Thyroid gland (tissue), 4 donors: ENCODE data around the gene NAALADL2. TPM values are rescaled to one million over a fixed set of nuclear protein-coding genes. Genes with fewer than 3 reads are reported as not detected.

Experiments
- DNase-seq, 2 donors: peaks; one replicate each; pipeline ENCODE4 v3.0.0-alpha.2; 2019
- H3K27ac ChIP-seq, 3 donors: fragments of 200-600 bp; sonication (generic); 1 replicate in 2 of 3; 2 replicates in 1 of 3; pipeline ENCODE4 v1.5.1; 2016 to 2019; ENCODE audit warnings: mild to moderate bottlenecking in 1 of 3, moderate library complexity in 1 of 3
- H3K27me3 ChIP-seq: fragments of 200-600 bp; sonication (generic); one replicate; pipeline ENCODE4 v1.5.1; 2019
- H3K36me3 ChIP-seq, 2 donors: fragments of 200-600 bp; sonication (generic); one replicate each; pipeline ENCODE4 v1.5.1; 2016 to 2019
- H3K4me1 ChIP-seq, 2 donors: fragments of 200-600 bp; sonication (generic); one replicate each; pipeline ENCODE4 v1.5.1; 2017 to 2019
- H3K4me3 ChIP-seq, 3 donors: fragments of 200-600 bp; sonication (generic); replicated peaks in 1 of 3; 1 replicate in 2 of 3; 2 replicates in 1 of 3; pipeline ENCODE4 v1.5.1; 2016; ENCODE audit warnings: mild to moderate bottlenecking in 1 of 3
- H3K9me3 ChIP-seq: fragments of 200-600 bp; sonication (generic); one replicate; pipeline ENCODE4 v1.5.1; 2017
- POLR2A ChIP-seq, 2 donors: fragments of 450-650 bp; IDR thresholded peaks; one replicate each; pipeline ENCODE4 v1.6.1; 2017; ENCODE audit warnings: antibody characterized with exemption in 2 of 2, mild to moderate bottlenecking in 2 of 2, moderate library complexity in 1 of 2
- WGBS, 2 donors: methylation state at CpG; one replicate each; pipeline ENCODE4 v1.1.5; 2017; 5-methylcytosine and 5-hydroxymethylcytosine counted together
- intact Hi-C: fragments of 100-400 bp; cut with DNase I; formaldehyde crosslinking; loops from one replicate; pipeline ENCODE4 v1.15.1; 2023
- total RNA-seq, 4 donors: library from RNA; depleted of rRNA; stranded (reverse); fragments of >200 nt; gene quantifications; one replicate each; pipeline ENCODE4 v1.2.3, GENCODE V29; 2016
- TF ChIP-seq, protein P1 (sequence below), 6 experiments: fragments of 200-600 bp in 3 of 6; fragments of 450-650 bp in 3 of 6; sonication (generic) in 3 of 6; IDR thresholded peaks; one replicate each; pipeline ENCODE4 v1.5.1; 2016 to 2019; ENCODE audit warnings: antibody characterized with exemption in 6 of 6, mild to moderate bottlenecking in 2 of 6, inconsistent platforms in 1 of 6, moderate library complexity in 1 of 6

The NAALADL2 gene
- total RNA-seq, 4 donors from 2014 or later = 7.6 to 14.7 (median 9.0) TPM

DNA sequence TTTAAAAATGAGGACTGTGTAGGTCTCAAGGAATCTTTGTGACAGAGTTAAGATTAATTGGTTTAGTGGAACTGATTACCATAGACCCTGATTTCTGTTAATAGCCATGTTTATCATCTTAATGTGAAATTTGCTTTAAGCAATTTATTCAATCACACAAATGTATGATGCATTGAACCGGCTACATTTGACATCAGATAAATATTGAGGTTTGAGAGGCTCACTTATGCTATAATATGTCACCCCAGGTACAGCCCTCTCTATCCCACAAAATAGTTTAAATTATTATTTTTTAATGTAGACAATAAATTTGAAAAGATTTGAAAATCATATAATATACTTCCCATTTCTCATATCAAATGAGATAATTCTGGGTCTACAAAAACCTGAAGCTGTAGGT, 413.3 kb downstream of the NAALADL2 start:
- Histone ChIP-seq H3K36me3 (no peaks in the 10 kb centered on the region), H3K9me3 (no peaks in the 10 kb centered on the region), H3K4me1 (no peaks in the 10 kb centered on the region), H3K4me3 (no peak overlapping the region), H3K27ac (no peak overlapping the region), H3K27me3 (no peaks in the 10 kb centered on the region)
- WGBS, 2 donors = 97 to 100% methylated on average over 1 of the region's 1 CpG
- TF ChIP-seq, protein P1, sequence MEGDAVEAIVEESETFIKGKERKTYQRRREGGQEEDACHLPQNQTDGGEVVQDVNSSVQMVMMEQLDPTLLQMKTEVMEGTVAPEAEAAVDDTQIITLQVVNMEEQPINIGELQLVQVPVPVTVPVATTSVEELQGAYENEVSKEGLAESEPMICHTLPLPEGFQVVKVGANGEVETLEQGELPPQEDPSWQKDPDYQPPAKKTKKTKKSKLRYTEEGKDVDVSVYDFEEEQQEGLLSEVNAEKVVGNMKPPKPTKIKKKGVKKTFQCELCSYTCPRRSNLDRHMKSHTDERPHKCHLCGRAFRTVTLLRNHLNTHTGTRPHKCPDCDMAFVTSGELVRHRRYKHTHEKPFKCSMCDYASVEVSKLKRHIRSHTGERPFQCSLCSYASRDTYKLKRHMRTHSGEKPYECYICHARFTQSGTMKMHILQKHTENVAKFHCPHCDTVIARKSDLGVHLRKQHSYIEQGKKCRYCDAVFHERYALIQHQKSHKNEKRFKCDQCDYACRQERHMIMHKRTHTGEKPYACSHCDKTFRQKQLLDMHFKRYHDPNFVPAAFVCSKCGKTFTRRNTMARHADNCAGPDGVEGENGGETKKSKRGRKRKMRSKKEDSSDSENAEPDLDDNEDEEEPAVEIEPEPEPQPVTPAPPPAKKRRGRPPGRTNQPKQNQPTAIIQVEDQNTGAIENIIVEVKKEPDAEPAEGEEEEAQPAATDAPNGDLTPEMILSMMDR (IDR thresholded peaks at IDR 0.05) = no peak
- TF ChIP-seq POLR2A (IDR thresholded peaks at IDR 0.05) = no peak
- intact Hi-C loops = no loop called here
- no peak for DNase-seq

DNA sequence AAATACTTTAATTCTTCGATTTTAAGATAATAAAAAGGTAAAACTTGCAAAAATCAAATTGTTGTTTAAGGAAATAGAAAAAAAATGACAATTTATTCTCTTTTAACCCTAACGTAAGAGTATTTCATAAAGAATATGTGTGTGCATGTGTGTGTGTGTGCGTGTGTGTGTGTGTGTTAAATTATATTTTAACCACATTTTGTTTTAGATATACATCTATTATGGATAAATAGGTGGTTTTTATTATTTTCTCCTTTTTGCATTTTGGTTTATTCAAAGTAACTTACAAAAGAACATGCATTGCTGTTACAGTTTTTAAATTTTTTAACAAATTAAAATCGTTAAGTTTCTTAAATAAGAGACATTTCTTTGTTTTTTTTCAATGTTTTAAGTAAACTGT, 414.4 kb downstream of the NAALADL2 start:
- Histone ChIP-seq H3K4me3 (no peak overlapping the region), H3K9me3 (no peaks in the 10 kb centered on the region), H3K27ac (no peak overlapping the region), H3K4me1 (no peaks in the 10 kb centered on the region), H3K36me3 (no peaks in the 10 kb centered on the region), H3K27me3 (no peaks in the 10 kb centered on the region)
- TF ChIP-seq, protein P1 (IDR thresholded peaks at IDR 0.05) = no peak
- DNase-seq = no peak
- 90 to 94% methylated on average over 4 of the region's 4 CpGs for WGBS, 2 donors
- intact Hi-C loops = no loop called here

DNA sequence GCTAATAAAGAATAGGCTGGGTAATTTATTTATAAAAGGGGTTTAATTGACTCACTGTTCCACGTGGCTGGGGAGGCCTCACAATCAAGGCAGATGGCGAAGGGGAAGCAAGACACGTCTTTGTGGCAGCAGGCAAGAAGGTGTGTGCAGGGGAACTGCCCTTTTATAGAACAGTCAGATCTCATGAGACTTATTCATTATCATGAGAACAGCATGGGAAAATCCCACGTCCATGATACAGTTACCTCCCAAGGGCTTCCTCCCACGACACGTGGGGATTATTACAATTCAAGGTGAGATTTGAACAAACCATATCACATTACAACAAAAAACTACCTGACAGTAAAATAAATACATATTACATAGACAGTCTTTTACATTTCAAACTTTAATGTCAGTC, 414.9 kb downstream of the NAALADL2 start:
- DNase-seq = no peak
- no peaks in the 10 kb centered on the region for H3K9me3 ChIP-seq
- H3K27me3 ChIP-seq = no peaks in the 10 kb centered on the region
- H3K36me3 ChIP-seq = no peaks in the 10 kb centered on the region
- H3K4me3 ChIP-seq = no peak overlapping the region
- no peak for TF ChIP-seq POLR2A (IDR thresholded peaks at IDR 0.05)
- TF ChIP-seq, protein P1 (IDR thresholded peaks at IDR 0.05) = no peak
- H3K27ac ChIP-seq = no peak overlapping the region
- WGBS, 2 donors = 88% methylated on average over 6 of the region's 6 CpGs
- intact Hi-C loops = no loop called here
- H3K4me1 ChIP-seq = no peaks in the 10 kb centered on the region

DNA sequence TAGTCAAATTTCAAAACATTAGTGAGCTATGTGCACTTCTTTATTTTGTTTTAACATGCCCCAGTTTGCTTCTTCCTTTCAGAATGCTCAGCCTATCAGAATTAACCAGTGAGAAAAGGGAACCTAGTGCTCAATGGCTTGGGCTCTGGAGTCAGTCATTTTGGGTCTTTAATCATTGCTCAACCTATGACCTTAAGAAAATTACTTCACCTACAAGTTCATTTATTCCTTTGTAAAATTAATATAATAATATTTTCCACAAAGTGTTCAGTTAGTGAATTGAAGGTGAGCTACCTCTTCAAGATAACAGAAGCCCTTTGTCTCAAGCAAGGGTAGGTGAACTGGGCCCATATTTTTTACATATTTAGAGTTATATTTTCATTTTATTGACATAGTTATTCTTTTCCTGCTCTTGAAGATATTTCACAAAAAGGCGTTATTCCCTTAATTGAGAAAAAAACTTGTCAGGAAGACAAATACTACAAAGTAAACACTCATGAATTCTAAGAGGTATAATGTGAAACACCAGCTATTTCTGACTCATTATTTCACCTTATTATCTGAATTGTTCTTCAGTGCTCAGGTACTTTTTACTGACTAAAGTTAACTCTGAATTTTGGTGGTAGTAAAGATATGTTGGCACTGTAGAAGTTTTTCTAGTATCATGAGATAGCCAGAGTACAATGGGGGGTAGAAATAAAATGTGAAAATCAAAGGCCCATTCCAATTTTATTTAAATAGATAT, 415.5 kb downstream of the NAALADL2 start:
- no peak for TF ChIP-seq POLR2A (IDR thresholded peaks at IDR 0.05)
- TF ChIP-seq, protein P1 (IDR thresholded peaks at IDR 0.05) = no peak
- WGBS, 2 donors = 75 to 90% methylated on average over 1 of the region's 1 CpG

DNA sequence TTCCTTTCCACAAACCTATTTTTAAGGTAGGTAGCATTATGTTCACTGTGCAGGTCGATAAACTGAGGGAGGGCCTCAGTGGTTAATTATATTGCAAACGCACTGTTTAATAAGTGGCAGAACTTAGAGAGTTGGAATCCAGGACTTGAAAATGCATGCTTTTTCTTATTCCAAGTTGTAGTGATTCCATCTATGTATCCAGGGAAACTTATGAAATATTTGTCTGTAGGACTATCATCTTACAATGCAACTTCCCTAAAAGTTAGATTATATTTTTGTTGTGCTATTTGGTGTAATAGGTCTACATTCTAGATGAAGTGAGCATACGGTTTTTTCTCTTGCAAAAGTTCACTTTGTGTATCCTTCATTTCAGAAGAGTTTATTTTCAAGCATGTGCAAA, 419.5 kb downstream of the NAALADL2 start:
- no peak for TF ChIP-seq POLR2A (IDR thresholded peaks at IDR 0.05)
- TF ChIP-seq, protein P1 (IDR thresholded peaks at IDR 0.05) = no peak
- Histone ChIP-seq H3K9me3 (no peaks in the 10 kb centered on the region), H3K27ac (no peak overlapping the region), H3K4me3 (no peak overlapping the region), H3K36me3 (no peaks in the 10 kb centered on the region), H3K27me3 (no peaks in the 10 kb centered on the region), H3K4me1 (peaks cover 0 to 8% of the 10 kb centered on the region in 2 donors)
- no peak for DNase-seq
- intact Hi-C loops = no loop called here
- WGBS, 2 donors = 72 to 75% methylated on average over 3 of the region's 3 CpGs

More for the DNA sequence above, 415.5 kb downstream of the NAALADL2 start:
- no peak overlapping the region for H3K27ac ChIP-seq
- no peaks in the 10 kb centered on the region for H3K9me3 ChIP-seq
- no peaks in the 10 kb centered on the region for H3K36me3 ChIP-seq
- no peak overlapping the region for H3K4me3 ChIP-seq
- DNase-seq = no peak
- intact Hi-C loops = no loop called here
- no peaks in the 10 kb centered on the region for H3K27me3 ChIP-seq
- H3K4me1 ChIP-seq = no peaks in the 10 kb centered on the region
